Activated naive CD8-positive, alpha-beta T cell treated with anti-CD3 and anti-CD28 coated beads, Interleukin-2, amount 50 U/mL, for 24 hours (primary cell): ENCODE results near the gene TRO.
A peak's percentile ranks its signal among the peaks of the same experiment; 100 is the strongest.

Experiments
- ATAC-seq: fragments of 150-1000 bp; cut with Tn5 transposase; one replicate; pipeline ENCODE4 v1.10.0; 2021
- DNase-seq: peaks from one replicate; pipeline ENCODE4 v3.0.0; 2021
- H3K27ac Mint-ChIP-seq: one replicate; pipeline ENCODE4 v1.8.0; 2021; ENCODE audit warnings: mild to moderate bottlenecking, mixed read lengths
- H3K27me3 Mint-ChIP-seq: one replicate; pipeline ENCODE4 v1.8.0; 2021; ENCODE audit warnings: mixed read lengths
- H3K36me3 Mint-ChIP-seq: one replicate; pipeline ENCODE4 v1.8.0; 2021; ENCODE audit warnings: low read depth, mixed read lengths
- H3K4me1 Mint-ChIP-seq: one replicate; pipeline ENCODE4 v1.8.0; 2021; ENCODE audit warnings: mixed read lengths
- H3K4me3 Mint-ChIP-seq: one replicate; pipeline ENCODE4 v1.8.0; 2021; ENCODE audit warnings: mild to moderate bottlenecking, moderate library complexity, mixed read lengths
- H3K9me3 Mint-ChIP-seq: one replicate; pipeline ENCODE4 v1.8.0; 2021; ENCODE audit warnings: mixed read lengths

The TRO gene

GRCh38 chrX:54920610-54921426, at the start of gene TRO:
TRO (plus strand) TSS chrX:54920824; CDS start chrX:54922247, 1,423 bp downstream.
- Mint-ChIP-seq H3K36me3 (no peaks in the 10 kb centered on the region), H3K4me3 (peak within 1 kb of the TSS; percentile 82), H3K27ac (peak within 1 kb of the TSS; percentile 65), H3K9me3 (no peaks in the 10 kb centered on the region), H3K4me1 (peaks cover 11% of the 10 kb centered on the region), H3K27me3 (peaks cover 6% of the 10 kb centered on the region)
- ATAC-seq (peak; percentile 24), DNase-seq (peak; percentile 2)

- Mint-ChIP-seq H3K36me3 (no peaks in the 10 kb centered on the region), H3K4me3 (no peak overlapping the region), H3K9me3 (no peaks in the 10 kb centered on the region), H3K27me3 (peaks cover 7% of the 10 kb centered on the region), H3K27ac (no peak overlapping the region), H3K4me1 (no peaks in the 10 kb centered on the region)
- DNase-seq, result no peak
- no peak for ATAC-seq
Measured at GRCh38 chrX:54885740-54886139, 34.9 kb upstream of the TRO start.

GRCh38 chrX:54891573-54891972, 29.1 kb upstream of the TRO start:
- H3K27me3 Mint-ChIP-seq, result peaks cover 2% of the 10 kb centered on the region
- no peak overlapping the region for H3K27ac Mint-ChIP-seq

GRCh38 chrX:54894159-54894558, 26.5 kb upstream of the TRO start:
- no peaks in the 10 kb centered on the region for H3K36me3 Mint-ChIP-seq
- no peak overlapping the region for H3K27ac Mint-ChIP-seq
- no peak for ATAC-seq
- peaks cover 2% of the 10 kb centered on the region for H3K27me3 Mint-ChIP-seq
- H3K9me3 Mint-ChIP-seq, result no peaks in the 10 kb centered on the region
- H3K4me1 Mint-ChIP-seq, result no peaks in the 10 kb centered on the region
- no peak overlapping the region for H3K4me3 Mint-ChIP-seq
- no peak for DNase-seq

More at GRCh38 chrX:54891573-54891972, 29.1 kb upstream of the TRO start:
- DNase-seq (peak; percentile 10), ATAC-seq (no peak)
- H3K9me3 Mint-ChIP-seq, result no peaks in the 10 kb centered on the region
- H3K4me3 Mint-ChIP-seq, result no peak overlapping the region
- no peaks in the 10 kb centered on the region for H3K4me1 Mint-ChIP-seq
- no peaks in the 10 kb centered on the region for H3K36me3 Mint-ChIP-seq

- no peak for ATAC-seq
- Mint-ChIP-seq H3K36me3 (no peaks in the 10 kb centered on the region), H3K4me3 (no peak overlapping the region), H3K27me3 (no peaks in the 10 kb centered on the region), H3K27ac (no peak overlapping the region), H3K4me1 (no peaks in the 10 kb centered on the region), H3K9me3 (peaks cover 11% of the 10 kb centered on the region)
- DNase-seq, result no peak
Measured at GRCh38 chrX:54909941-54910340, 10.7 kb upstream of the TRO start.

GRCh38 chrX:54921427-54922021, 900 bp downstream of the TRO start:
- peak overlapping the region; percentile 82 for H3K4me3 Mint-ChIP-seq
- ATAC-seq, result peak; percentile 40
- no peaks in the 10 kb centered on the region for H3K9me3 Mint-ChIP-seq
- DNase-seq, result peak; percentile 53
- no peaks in the 10 kb centered on the region for H3K36me3 Mint-ChIP-seq
- peak overlapping the region; percentile 65 for H3K27ac Mint-ChIP-seq
- peaks cover 11% of the 10 kb centered on the region for H3K4me1 Mint-ChIP-seq
- H3K27me3 Mint-ChIP-seq, result peaks cover 4% of the 10 kb centered on the region

- no peaks in the 10 kb centered on the region for H3K9me3 Mint-ChIP-seq
- peaks cover 4% of the 10 kb centered on the region for H3K27me3 Mint-ChIP-seq
- DNase-seq, result no peak
- no peaks in the 10 kb centered on the region for H3K36me3 Mint-ChIP-seq
- H3K4me3 Mint-ChIP-seq, result no peak overlapping the region
- H3K4me1 Mint-ChIP-seq, result peaks cover 11% of the 10 kb centered on the region
- ATAC-seq, result no peak
- H3K27ac Mint-ChIP-seq, result no peak overlapping the region
Measured at GRCh38 chrX:54922547-54922946, 1.9 kb downstream of the TRO start.

- H3K4me3 Mint-ChIP-seq, result no peak overlapping the region
- DNase-seq, result no peak
Measured at GRCh38 chrX:54923376-54923775, 2.8 kb downstream of the TRO start.

GRCh38 chrX:54926978-54927377, 6.4 kb downstream of the TRO start:
- H3K27ac Mint-ChIP-seq, result no peak overlapping the region
- H3K36me3 Mint-ChIP-seq, result peaks cover 2% of the 10 kb centered on the region
- no peak for DNase-seq
- H3K27me3 Mint-ChIP-seq, result no peaks in the 10 kb centered on the region
- no peak overlapping the region for H3K4me3 Mint-ChIP-seq
- peaks cover 2% of the 10 kb centered on the region for H3K4me1 Mint-ChIP-seq
- H3K9me3 Mint-ChIP-seq, result no peaks in the 10 kb centered on the region
- no peak for ATAC-seq

More at GRCh38 chrX:54923376-54923775, 2.8 kb downstream of the TRO start:
- peaks cover 4% of the 10 kb centered on the region for H3K27me3 Mint-ChIP-seq
- no peaks in the 10 kb centered on the region for H3K9me3 Mint-ChIP-seq
- H3K27ac Mint-ChIP-seq, result no peak overlapping the region
- peaks cover 11% of the 10 kb centered on the region for H3K4me1 Mint-ChIP-seq
- H3K36me3 Mint-ChIP-seq, result no peaks in the 10 kb centered on the region
- ATAC-seq, result no peak

- H3K4me3 Mint-ChIP-seq, result no peak overlapping the region
- no peaks in the 10 kb centered on the region for H3K27me3 Mint-ChIP-seq
- no peak for DNase-seq
- no peak overlapping the region for H3K27ac Mint-ChIP-seq
- H3K4me1 Mint-ChIP-seq, result no peaks in the 10 kb centered on the region
- H3K9me3 Mint-ChIP-seq, result no peaks in the 10 kb centered on the region
- peaks cover 2% of the 10 kb centered on the region for H3K36me3 Mint-ChIP-seq
- ATAC-seq, result no peak
Measured at GRCh38 chrX:54928876-54929275, 8.3 kb downstream of the TRO start.

- no peaks in the 10 kb centered on the region for H3K4me1 Mint-ChIP-seq
- no peaks in the 10 kb centered on the region for H3K27me3 Mint-ChIP-seq
- peaks cover 2% of the 10 kb centered on the region for H3K36me3 Mint-ChIP-seq
- H3K27ac Mint-ChIP-seq, result no peak overlapping the region
- DNase-seq (no peak), ATAC-seq (no peak)
- no peak overlapping the region for H3K4me3 Mint-ChIP-seq
- H3K9me3 Mint-ChIP-seq, result no peaks in the 10 kb centered on the region
Measured at GRCh38 chrX:54930291-54931049, 9.8 kb downstream of the TRO start.

GRCh38 chrX:54931107-54931506, 10.5 kb downstream of the TRO start:
- Mint-ChIP-seq H3K36me3 (peaks cover 2% of the 10 kb centered on the region), H3K27me3 (no peaks in the 10 kb centered on the region), H3K4me1 (no peaks in the 10 kb centered on the region), H3K9me3 (no peaks in the 10 kb centered on the region), H3K4me3 (no peak overlapping the region), H3K27ac (no peak overlapping the region)
- no peak for DNase-seq
- no peak for ATAC-seq

GRCh38 chrX:54933150-54933826, 12.7 kb downstream of the TRO start:
- H3K27ac Mint-ChIP-seq, result no peak overlapping the region
- H3K4me3 Mint-ChIP-seq, result no peak overlapping the region

GRCh38 chrX:54934058-54934457, 13.4 kb downstream of the TRO start:
- DNase-seq (no peak), ATAC-seq (no peak)
- no peak overlapping the region for H3K4me3 Mint-ChIP-seq
- no peaks in the 10 kb centered on the region for H3K9me3 Mint-ChIP-seq
- no peaks in the 10 kb centered on the region for H3K4me1 Mint-ChIP-seq
- no peak overlapping the region for H3K27ac Mint-ChIP-seq
- H3K36me3 Mint-ChIP-seq, result peaks cover 2% of the 10 kb centered on the region
- H3K27me3 Mint-ChIP-seq, result no peaks in the 10 kb centered on the region

More at GRCh38 chrX:54933150-54933826, 12.7 kb downstream of the TRO start:
- Mint-ChIP-seq H3K9me3 (no peaks in the 10 kb centered on the region), H3K4me1 (no peaks in the 10 kb centered on the region), H3K27me3 (no peaks in the 10 kb centered on the region), H3K36me3 (peaks cover 2% of the 10 kb centered on the region)
- no peak for ATAC-seq
- no peak for DNase-seq
